GM19351 (cell line): ENCODE measurements around the gene SLC5A10.
A peak's percentile ranks its signal among the peaks of the same experiment; 100 is the strongest.
"Not testable (repeated sequence)": the region's sequence is repeated elsewhere in the genome, so short reads cannot be mapped to it uniquely, and the experiment has no call there.

Experiments
- ATAC-seq: cut with Tn5 transposase; IDR thresholded peaks from one replicate; pipeline ENCODE4 v1.9.1; 2021; ENCODE audit warnings: mild to moderate bottlenecking, moderate library complexity; ENCODE audit not compliant: unreplicated experiment

Gene SLC5A10

DNA sequence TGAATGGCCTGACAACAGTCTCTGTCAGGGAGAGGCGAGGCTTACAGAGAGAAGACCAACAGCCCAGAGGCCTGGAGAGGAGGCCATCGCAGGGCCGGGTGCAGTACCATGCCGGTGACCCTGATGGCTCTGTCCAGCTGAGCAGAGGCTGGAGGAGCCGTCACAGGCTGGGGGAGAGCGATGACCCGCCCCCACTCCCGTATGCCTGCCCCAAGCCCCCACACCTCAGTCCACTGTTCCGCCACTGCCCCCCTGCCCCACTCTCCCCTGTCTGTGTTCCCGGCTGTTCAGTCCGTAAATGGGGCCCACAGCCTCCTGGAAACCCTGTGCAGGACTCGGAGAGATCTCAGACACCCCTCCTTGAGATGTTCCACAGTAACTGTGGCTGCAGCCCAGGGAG, 65.4 kb downstream of the SLC5A10 start:
- ATAC-seq, result no peak

DNA sequence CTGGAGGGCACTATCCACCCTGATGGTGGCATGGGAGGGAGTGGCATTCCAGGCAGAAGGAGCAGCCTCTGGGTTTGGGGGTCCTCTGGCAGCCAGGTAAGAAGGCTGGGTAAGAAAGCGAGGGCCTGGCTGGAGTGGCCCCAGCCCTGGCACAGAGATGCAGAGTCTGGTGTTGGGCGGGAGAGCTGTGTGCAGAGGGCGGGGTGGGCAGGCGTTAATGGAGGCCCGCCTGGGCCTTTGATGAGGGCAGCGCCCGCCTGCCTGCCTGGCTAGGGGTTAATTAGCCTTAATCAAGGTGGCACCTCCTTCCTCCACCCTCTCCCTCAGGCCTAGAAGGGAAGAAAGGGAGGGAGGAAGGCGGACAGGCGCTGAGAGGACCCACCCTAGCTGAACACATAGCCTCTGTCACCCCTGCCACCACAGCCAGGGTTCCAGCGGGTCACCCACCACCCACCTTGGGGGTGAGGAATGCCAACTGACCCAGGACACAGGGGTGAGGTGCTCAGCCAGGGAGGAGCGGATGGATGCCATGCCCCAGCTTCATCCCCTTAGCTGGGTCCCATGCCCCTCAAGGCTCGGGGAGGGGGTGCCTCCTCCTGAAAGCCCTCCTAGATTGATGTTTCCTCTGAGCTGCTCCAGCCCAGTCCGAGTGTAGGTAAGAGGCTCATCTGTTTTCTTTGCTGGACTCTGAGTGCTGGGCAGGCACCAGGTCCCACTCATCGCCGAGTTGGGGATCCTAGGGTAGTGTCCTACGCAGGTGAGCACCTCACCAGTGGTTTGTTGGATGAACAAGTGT, 66.0 kb downstream of the SLC5A10 start:
- ATAC-seq, result no peak

- no peak for ATAC-seq
Measured at GRCh38 chr17:19018600-19018950, 66.6 kb downstream of the SLC5A10 start.

GRCh38 chr17:19019041-19019941, 67.3 kb downstream of the SLC5A10 start:
- ATAC-seq, result no peak

DNA sequence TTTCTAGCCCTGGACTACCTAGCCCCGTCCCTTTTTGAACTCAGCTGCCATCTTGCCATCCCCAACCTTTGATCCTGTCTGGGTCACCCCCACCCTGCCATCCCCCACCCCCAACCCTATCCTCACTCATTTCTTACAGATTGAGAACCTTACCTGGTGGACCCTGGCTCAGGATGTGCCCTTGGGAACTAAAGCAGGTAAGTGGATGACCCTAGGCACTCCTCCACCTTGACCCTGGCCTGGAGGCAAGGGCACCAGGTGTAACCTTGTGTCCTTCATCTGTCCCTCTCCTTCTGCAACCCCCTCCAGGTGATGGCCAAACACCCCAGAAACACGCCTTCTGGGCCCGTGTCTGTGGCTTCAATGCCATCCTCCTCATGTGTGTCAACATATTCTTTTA, 68.1 kb downstream of the SLC5A10 start:
- no peak for ATAC-seq

GRCh38 chr17:19021011-19021621, 69.2 kb downstream of the SLC5A10 start:
- not testable (repeated sequence) for ATAC-seq

GRCh38 chr17:19021622-19022083, 69.7 kb downstream of the SLC5A10 start:
- no peak for ATAC-seq

DNA sequence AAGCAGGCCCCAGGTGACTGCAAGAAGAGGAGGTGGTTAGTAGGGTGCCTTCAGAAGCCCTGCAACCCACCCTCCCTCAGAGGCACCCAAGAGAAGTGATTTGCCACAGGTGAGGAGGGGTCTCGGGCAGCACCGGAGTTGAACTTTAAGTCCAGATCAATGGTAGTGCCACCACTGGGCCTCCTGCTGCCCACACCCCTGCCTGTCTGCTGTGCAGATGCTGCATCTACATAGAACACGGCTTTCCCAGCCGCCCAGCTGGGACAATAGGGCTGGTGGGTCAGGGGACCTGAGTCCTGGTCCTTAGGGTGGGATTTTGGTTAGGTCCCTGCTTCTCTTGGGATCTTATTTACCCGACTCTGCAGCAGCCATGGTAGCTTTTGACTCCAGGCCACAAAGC, 70.2 kb downstream of the SLC5A10 start:
- no peak for ATAC-seq

DNA sequence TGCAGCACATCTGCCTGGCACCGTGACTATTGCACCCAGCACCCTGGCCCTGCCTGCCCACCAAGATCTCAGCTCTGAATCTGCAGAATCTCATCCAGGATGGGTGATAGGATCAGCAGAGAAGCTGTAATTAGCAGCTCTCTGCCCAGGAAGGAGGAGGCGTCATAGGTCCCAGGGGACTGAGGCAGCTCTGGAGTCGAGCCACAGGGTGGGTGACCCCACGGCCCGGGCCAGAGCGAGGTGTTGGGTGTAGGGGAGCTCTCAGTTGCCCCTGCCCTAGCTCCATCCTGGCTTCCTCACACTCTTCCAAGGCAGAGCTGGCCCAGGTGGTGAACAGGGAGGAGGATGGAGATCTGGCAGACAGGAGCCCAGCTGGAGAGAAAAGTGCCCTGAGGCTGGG, 70.8 kb downstream of the SLC5A10 start:
- no peak for ATAC-seq

DNA sequence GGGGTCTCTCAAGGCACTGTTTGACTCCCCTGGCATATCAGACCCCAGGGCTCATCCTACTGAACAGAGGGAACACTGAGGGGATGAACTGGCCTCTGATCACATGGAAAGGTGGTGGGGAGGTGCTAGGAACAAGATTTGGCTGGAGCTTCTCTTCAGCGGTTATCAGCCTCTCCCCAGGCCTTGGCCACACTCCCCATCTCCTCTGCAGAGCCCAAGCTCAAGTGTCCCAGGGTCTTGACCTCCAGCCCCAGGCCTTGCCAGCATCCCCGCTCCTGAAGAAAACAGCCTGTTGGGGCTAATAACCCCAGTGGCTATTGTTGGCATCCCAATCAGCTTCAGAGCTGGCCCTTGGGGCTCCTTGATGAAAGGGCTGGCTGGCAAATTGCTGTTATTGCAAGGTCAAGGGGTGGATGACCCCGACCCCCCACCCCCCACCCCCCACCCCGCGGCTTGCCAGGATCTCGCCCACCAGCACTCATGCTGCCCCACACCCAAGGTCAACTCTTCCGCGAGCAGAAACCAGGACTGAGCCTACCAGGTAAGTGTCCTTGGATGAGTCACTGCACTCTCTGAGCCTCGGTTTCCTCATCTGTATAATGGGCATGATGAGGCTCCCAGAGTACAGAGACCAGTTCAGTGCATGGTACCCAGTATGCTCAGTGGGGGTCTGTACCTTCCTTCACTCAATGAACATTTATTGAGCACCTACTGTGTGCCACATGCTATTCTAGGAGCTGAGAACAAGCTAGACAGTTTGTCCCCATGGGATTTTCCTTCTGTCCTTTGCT, 71.4 kb downstream of the SLC5A10 start:
- no peak for ATAC-seq

DNA sequence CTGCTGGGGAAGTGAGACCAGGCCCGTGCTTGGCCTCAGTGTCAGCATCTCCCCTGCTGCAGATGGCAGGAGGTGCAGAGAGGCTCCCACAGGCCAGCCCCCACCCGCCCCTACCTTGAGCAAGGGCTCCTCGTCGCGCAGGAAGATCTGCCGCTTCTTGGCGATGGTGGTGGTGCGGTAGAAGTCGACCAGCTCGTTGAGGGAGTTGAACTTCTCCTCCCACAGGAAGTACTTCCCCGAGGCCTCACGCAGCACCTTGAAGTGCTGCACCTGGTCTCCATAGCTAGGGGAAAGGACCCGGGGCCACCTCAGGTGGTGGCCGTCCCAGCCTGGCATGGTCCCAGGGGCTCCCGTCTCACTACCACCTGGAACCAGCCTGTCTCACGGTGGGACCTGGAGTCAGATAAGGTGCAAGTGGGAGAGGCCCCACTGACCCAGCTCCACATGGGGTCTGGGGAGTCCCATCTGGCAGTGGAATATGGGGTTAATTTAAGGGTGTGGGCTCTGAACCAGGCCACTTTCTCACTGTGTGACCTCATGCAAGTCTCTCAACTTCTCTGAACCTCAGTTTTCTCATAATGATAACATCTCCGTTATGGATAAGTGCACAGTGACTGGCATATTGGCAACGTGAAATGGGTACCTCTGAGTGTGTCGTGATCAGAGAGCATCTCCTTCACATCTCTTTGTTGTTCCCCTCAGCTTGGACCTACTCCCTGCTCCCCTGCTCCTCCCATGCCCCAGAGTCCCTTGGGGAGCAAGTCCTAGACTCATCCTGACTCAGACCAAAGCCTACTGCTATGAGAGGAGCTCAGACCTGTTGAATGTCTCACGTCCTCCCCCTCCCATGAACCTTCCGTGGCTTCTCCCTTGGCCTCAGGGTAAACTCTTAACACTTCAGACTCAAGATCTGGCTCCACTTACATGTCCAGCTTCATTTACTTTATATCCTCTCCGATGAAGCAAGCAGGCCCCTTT, 72.4 kb downstream of the SLC5A10 start:
- no peak for ATAC-seq

DNA sequence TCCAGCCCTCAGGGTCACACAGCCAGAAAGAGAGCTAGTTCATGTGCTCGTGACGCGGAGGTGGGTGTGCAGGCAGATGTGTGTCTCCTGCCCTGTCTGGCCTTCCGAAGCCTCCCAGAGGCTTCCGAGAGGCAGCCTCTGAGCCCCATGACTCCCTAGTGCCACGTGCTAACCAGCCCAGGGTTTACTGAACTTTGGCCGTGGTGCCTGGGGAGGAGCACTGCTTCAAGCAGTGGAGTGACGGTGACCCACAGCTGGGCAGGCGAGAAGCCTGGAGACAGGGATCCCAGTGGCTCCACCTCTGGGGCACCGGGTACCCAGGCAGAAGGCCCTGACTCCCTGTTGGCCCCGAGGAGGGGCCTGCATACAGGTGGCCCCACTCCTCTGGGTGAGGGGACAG, 76.7 kb downstream of the SLC5A10 start:
- ATAC-seq, result not testable (repeated sequence)

GRCh38 chr17:19029740-19030139, 77.8 kb downstream of the SLC5A10 start:
- not testable (repeated sequence) for ATAC-seq

- ATAC-seq, result not testable (repeated sequence)
Measured at GRCh38 chr17:19030771-19031449, 78.9 kb downstream of the SLC5A10 start.

- ATAC-seq, result not testable (repeated sequence)
Measured at GRCh38 chr17:19031729-19032128, 79.8 kb downstream of the SLC5A10 start.

DNA sequence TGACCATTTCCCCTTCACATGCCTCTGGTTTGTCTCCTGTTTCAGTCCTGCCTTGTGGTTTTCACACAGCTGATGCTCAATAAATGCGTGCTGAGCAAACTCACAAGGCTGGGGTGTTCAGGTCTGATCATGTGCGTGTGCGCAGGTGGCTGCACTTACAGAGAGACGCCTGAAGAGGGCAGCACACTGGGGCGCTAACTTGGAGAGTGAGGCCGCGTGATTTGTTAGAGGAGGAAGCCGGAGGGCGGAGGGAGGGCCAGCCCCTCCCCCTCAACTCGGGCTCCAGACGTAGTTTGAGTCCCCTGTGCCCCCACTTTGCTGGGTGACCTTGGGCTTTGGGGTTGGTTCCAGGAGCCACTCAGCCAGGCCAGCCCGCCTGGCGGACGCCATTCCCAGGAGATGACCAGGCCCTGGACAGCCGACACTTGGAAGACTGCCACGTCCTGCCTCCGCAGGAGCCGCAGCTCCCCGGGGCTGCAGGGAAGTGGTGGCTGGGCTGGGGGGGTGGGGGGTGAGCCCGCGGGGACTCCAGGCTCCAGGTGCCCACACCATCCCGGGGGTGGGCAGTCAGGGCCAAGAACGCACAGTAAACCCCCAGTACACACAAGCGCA, 80.5 kb downstream of the SLC5A10 start:
- ATAC-seq, result peak; percentile 60

GRCh38 chr17:19036186-19036585, 84.2 kb downstream of the SLC5A10 start:
- peak; percentile 38 for ATAC-seq

- not testable (repeated sequence) for ATAC-seq
Measured at GRCh38 chr17:19037547-19037946, 85.6 kb downstream of the SLC5A10 start.
